ENCODE data around the gene FAM53A. TPM values are rescaled to one million over a fixed set of nuclear protein-coding genes. Genes with fewer than 3 reads are reported as not detected.
A peak's percentile ranks its signal among the peaks of the same experiment; 100 is the strongest.

Gene FAM53A
- total and polyA plus RNA-seq, 2 of the 13 experiments (the other 11 are each of a cell fraction or from before 2014, with no cell fraction given) = 0.48 to 1.1 TPM

GRCh38 chr4:1683736-1684505, at the start of gene FAM53A (continued):
- TF ChIP-seq SALL2 (CRISPR knock-in tag; IDR thresholded peaks at IDR 0.05) (0 out of 2 replicates have a peak, but pooled peaks have one; percentile 29), PTBP1 (IDR thresholded peaks at IDR 0.05; ENCODE audit: low read depth, low read length, poor library complexity, severe bottlenecking) (no peak), NFATC3 (CRISPR knock-in tag; IDR thresholded peaks at IDR 0.05) (no peak), ZBTB25 (CRISPR knock-in tag; IDR thresholded peaks at IDR 0.05) (no peak), ZNF83 (CRISPR knock-in tag; IDR thresholded peaks at IDR 0.05; ENCODE audit: borderline replicate concordance) (no peak), MATR3 (CRISPR knock-in tag; IDR thresholded peaks at IDR 0.05) (0 out of 2 replicates have a peak, but pooled peaks have one; percentile 48), ZNF234 (CRISPR knock-in tag; conservative IDR thresholded peaks at IDR 0.05) (no peak), MAFK (conservative IDR thresholded peaks at IDR 0.05 in 1 of 2, IDR thresholded peaks at IDR 0.05 in 1 of 2; ENCODE audit: low read length in 2 of 2) (no peak), GLMP (CRISPR knock-in tag; IDR thresholded peaks at IDR 0.05; ENCODE audit: borderline replicate concordance) (no peak), KLF13 (CRISPR knock-in tag; IDR thresholded peaks at IDR 0.05) (no peak), ZNF451 (CRISPR knock-in tag; IDR thresholded peaks at IDR 0.05) (peak; percentile 66; the same call in 1 of the 2 replicates), AFF4 (CRISPR knock-in tag; IDR thresholded peaks at IDR 0.05) (no peak), NCOR1 (IDR thresholded peaks at IDR 0.05; ENCODE audit: borderline replicate concordance, low read length) (no peak), ZNF674 (CRISPR knock-in tag; IDR thresholded peaks at IDR 0.05; ENCODE audit: low read depth) (no peak), MZF1 (CRISPR knock-in tag; IDR thresholded peaks at IDR 0.05; ENCODE audit: borderline replicate concordance) (no peak), SSRP1 (CRISPR knock-in tag; IDR thresholded peaks at IDR 0.05) (no peak), FOXA1 (IDR thresholded peaks at IDR 0.05) (no peak), FOXA1 (CRISPR knock-in tag; IDR thresholded peaks at IDR 0.05) (no peak), MEIS1 (CRISPR knock-in tag; IDR thresholded peaks at IDR 0.05; ENCODE audit: borderline replicate concordance) (no peak)
- TF ChIP-seq, protein P1, sequence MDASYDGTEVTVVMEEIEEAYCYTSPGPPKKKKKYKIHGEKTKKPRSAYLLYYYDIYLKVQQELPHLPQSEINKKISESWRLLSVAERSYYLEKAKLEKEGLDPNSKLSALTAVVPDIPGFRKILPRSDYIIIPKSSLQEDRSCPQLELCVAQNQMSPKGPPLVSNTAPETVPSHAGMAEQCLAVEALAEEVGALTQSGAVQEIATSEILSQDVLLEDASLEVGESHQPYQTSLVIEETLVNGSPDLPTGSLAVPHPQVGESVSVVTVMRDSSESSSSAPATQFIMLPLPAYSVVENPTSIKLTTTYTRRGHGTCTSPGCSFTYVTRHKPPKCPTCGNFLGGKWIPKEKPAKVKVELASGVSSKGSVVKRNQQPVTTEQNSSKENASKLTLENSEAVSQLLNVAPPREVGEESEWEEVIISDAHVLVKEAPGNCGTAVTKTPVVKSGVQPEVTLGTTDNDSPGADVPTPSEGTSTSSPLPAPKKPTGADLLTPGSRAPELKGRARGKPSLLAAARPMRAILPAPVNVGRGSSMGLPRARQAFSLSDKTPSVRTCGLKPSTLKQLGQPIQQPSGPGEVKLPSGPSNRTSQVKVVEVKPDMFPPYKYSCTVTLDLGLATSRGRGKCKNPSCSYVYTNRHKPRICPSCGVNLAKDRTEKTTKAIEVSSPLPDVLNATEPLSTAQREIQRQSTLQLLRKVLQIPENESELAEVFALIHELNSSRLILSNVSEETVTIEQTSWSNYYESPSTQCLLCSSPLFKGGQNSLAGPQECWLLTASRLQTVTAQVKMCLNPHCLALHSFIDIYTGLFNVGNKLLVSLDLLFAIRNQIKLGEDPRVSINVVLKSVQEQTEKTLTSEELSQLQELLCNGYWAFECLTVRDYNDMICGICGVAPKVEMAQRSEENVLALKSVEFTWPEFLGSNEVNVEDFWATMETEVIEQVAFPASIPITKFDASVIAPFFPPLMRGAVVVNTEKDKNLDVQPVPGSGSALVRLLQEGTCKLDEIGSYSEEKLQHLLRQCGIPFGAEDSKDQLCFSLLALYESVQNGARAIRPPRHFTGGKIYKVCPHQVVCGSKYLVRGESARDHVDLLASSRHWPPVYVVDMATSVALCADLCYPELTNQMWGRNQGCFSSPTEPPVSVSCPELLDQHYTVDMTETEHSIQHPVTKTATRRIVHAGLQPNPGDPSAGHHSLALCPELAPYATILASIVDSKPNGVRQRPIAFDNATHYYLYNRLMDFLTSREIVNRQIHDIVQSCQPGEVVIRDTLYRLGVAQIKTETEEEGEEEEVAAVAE (CRISPR knock-in tag; IDR thresholded peaks at IDR 0.05; ENCODE audit: borderline replicate concordance) = no peak

All from HepG2 (cell line).